ENCODE data around the gene CCDC120.
A peak's percentile ranks its signal among the peaks of the same experiment; 100 is the strongest.

The CCDC120 gene

DNA sequence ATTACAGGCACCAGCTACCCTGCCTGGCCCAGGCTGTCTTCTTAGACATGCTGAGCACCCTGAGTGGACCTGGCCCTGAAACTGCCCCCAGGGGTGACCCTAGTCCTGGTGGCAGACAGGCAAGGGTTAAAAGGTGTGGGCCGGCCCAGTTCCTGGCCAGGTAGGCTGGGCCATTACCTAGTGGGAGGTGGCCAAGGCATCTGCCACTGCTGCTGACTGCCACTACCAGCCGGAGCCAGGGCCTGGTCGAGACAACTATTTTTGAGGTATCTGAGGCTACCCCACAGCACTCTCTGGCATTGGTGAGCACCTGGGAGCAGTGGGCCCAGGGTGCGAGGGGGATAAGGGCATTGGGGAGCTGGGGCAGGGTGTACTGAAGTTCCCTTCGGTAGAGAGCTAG lies at the start of gene CCDC120:
TSS of gene CCDC120 (plus strand) at position 206 of the 400 bp plus-strand sequence. CDS start 3,043 bp downstream, outside the sequence.
- DNase-seq: no peak

- DNase-seq: no peak
Observed at GRCh38 chrX:49019050-49019449, 39.7 kb upstream of the CCDC120 start.

DNA sequence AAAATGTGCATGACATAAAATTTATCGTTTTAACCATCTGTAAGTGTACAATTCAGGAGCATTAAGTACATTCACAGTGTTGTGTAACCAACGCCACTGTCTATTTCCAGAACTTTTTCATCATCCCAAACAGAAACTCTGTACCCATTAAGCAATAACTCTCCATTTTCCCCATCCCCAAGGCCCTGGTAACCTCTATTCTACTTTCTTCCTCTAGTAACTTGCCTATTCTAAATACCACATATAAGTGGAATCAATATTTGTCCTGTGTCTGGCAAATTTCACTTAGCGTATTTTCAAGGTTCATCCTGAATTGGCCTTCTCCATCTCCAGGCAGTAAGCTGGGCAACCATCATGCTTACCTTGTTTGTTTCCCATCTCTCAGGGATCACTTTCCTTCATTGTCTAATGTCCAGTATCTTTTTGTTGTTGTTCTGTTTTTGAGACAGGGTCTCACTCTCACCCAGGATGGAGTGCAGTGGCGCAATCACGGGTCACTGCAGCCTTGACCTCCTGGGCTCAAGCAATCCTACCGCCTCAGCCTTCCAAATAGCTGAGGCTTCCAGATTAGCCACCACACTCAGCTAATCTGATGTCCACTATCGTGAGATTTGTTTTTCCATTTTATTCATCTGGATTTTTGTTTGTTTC lies 39.1 kb upstream of the CCDC120 start:
- no peak for DNase-seq

DNA sequence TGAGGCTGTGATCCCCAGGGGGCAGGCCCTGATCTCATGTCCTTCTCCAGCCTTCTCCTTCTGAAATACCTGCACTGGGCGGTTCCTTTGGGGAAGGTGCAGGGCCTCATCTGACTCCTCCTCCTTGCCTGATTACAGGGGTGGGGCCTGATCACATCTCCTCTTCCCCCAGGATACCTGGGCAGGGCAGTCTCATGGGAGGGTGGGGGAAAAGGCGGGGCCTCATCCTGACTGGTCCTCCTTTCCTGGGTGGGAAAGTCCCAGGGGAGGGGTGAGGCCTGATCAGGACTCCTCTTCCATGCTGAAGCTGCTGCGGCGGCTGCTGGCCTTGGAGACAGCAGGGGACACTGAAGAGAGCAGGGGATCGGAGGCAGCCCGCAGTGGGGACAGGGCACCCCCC lies 28.9 kb upstream of the CCDC120 start:
- no peak for DNase-seq

- DNase-seq: no peak
Observed at GRCh38 chrX:49030283-49030682, 28.5 kb upstream of the CCDC120 start.

DNA sequence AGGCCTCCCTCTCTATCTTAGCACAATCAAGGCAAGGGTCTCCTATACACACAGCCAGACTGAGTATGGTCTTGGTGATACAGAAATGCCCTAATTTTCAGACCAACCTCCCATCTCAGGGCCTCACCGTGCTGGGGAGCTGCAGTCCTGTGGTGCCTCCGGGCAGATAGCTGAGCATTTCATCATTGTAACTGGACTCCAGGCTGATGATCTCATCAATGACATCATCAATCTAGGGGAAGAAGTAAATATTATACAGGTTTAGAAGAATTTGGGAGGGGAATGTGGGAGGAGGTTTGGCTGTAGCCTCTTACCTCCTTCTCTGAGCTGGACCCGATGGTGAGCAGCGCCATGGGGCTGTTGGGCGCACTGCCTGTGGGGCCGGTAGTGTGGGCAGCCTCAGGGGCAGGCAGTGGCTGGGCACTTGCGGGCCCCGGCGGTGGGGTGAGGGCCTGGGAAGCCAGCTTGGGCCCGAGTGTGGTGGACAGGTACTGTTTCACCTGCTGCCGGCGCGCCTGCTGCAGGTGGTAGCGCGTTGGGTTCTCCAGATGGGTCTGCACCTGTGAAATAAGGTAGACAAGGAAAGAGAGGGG lies 20.8 kb upstream of the CCDC120 start:
- DNase-seq: no peak

- peak; percentile 32 for DNase-seq
Observed at GRCh38 chrX:49039598-49040375, 19.0 kb upstream of the CCDC120 start.

GRCh38 chrX:49040376-49040955 lies 18.3 kb upstream of the CCDC120 start:
- DNase-seq: no peak

DNA sequence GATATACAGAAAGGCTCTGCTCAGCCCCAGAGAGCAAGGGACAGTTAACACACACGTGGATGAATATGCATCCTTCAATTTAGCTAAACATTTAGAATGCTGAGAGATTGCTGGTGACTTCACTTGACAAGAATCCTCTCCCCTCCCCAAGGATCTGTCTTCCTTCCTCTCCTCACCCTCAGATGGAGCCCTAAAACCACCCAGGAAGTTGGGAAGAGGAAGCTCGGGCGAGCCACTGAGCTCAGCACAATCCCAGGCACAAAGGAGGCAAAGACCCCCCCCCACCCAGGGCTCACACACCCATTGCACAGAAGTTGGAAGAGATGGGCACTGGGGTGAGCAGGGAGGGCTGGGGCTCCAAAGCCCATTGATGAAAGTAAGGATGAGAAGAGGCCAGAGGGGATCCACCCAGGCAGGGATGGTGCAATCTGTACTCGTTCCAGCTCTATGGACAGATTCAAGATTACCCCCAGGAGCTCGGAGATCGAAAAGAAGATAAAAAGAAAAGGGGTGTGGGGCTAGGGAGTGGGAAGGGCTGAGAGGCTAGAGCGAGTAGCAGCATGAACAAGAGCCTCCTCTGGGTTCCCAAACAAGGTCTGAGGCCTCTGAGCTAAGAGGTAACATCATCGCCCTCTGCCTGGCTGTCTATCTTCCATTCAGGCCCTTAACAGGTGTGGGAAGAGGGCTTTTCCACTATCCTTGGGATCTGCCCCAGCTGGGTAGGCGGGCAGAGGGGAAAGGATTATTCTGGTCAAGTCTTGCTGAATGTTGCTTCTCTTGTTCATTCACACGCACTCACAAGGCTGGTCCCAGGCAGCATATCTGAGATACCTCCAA lies 16.8 kb upstream of the CCDC120 start:
- DNase-seq: no peak

- DNase-seq: no peak
Observed at GRCh38 chrX:49042581-49043219, 16.1 kb upstream of the CCDC120 start.

- peak; percentile 97 for DNase-seq
Observed at GRCh38 chrX:49043220-49043986, 15.4 kb upstream of the CCDC120 start, which contains the start of gene TFE3. TSS of gene TFE3 (minus strand) at chrX:49043357. CDS start at chrX:49043226, 131 bp downstream.

DNA sequence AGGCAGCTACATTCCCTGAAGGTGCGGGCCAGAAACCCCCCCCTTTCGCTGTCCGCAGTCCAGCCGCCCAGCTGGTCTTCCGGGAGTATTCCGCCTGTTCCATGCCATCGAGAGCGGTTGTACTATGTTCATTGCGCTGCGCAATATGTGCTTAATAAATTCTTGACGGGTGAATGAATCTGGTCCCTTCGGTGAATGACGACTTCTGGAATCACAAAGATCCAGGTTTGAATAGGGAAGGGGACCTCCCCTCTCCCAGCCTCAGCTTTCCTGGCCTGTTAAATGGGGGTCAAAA lies 14.9 kb upstream of the CCDC120 start:
- DNase-seq: no peak

- peak; percentile 75 for DNase-seq
Observed at GRCh38 chrX:49053223-49054072, 5.4 kb upstream of the CCDC120 start.

GRCh38 chrX:49054073-49054762 lies 4.6 kb upstream of the CCDC120 start:
- DNase-seq: no peak

DNA sequence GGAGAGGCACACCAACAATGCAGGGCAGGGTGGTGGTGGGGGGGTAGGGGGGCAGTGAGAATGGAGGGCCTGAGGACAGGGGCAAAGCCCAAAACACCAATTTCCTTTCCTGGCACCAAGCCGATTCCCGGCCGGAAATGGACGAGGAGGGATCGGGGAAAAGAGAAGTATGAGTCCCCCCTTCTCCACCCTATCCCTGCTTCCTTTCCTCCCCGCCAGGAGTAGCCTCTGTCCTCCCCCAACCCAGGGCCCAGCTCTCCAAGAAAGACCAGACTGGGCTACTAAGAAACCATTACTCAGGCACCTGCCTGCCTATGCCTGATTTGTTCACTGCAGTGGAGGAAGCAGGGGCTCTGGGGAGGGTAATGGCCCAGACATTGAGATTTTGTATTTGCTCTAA lies 402 bp downstream of the CCDC120 start:
- DNase-seq: no peak

- no peak for DNase-seq
Observed at GRCh38 chrX:49059681-49060085, 884 bp downstream of the CCDC120 start.

DNA sequence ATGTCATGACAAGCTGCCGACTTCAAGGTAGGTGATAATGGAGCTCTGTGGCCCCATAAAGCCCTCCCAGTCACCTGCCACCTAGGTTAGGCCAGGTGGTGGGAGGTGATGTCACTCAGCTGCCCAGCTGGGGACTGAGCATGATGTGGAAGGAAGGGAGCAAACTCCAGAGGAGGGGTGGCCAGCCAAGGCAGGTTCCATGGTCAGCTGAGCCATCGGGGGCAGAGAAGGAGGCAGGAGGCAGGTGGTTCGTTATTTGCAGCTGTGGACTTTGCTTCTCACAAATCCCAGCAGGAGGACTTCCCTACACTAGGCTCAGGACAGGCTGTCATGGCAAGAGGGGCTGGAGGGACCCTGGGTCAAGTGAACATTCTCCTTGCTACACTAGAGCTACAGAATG lies 2.1 kb downstream of the CCDC120 start:
- no peak for DNase-seq

GRCh38 chrX:49061490-49061889 lies 2.7 kb downstream of the CCDC120 start:
- no peak for DNase-seq

GRCh38 chrX:49061916-49062315 lies 3.1 kb downstream of the CCDC120 start:
- no peak for DNase-seq

DNA sequence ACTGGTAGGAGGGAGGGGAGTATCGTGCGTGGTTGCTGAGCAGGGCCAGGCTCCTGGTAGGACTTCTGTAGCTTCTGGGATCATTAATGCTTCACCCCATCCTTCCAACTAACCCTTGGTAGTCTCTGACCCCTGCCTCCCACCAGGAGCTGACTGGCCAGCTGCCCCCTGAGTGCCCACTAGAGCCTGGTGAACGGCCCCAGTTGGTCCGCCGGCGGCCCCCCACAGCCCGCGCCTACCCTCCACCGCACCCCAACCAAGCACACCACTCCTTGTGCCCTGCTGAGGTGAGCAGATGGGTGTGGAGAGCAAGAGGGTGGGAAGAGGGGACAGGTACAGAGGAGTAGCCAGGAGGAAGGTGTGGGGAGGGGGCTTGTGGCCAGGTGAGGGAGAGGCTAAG lies 4.9 kb downstream of the CCDC120 start:
- no peak for DNase-seq
